Measurements from ENCODE around the gene MBIP.

Gene MBIP

DNA sequence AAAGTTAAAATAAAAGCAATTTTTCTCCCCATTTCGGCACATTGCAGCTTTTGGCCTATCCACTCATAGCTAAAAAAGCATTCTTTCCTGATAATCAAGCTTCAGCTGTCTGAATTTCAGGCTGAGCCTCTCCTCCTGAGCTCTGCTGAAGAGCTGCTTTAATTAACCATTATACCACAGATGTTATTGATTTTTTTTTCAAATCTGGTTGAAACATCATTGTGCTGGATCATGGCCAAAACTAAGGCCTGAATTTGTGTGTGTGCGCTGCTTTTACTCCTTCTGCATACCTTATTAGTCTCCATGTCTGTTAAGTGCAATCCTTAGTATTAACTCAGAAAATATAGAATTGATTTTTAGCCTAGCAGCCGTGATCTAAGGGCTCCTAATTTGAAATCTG lies 52.3 kb downstream of the MBIP start:
- Histone ChIP-seq H3K9me3 (ENCODE audit: insufficient read depth, low read depth, low read length) (no peaks in the 10 kb centered on the region), H2AFZ (ENCODE audit: low read length) (no peak overlapping the region), H3K36me3 (ENCODE audit: insufficient read depth, low read length) (no peaks in the 10 kb centered on the region), H3F3A (ENCODE audit: low read depth) (no peaks in the 10 kb centered on the region), H3K4me3 (ENCODE audit: low read length, poor library complexity, severe bottlenecking) (no peak overlapping the region), H3K9me2 (replicated peaks; ENCODE audit: low read depth, low read length) (no peaks in the 10 kb centered on the region), H3K79me2 (ENCODE audit: insufficient read depth, low read length) (no peaks in the 10 kb centered on the region), H3K27me3 (ENCODE audit: insufficient read depth, low read length, poor library complexity, severe bottlenecking) (no peaks in the 10 kb centered on the region), H3K4me2 (ENCODE audit: low read depth, low read length, poor library complexity, severe bottlenecking) (no peak overlapping the region), H3K9ac (ENCODE audit: low read depth, low read length, poor library complexity, severe bottlenecking) (no peak overlapping the region), H3K4me1 (ENCODE audit: insufficient read depth, low read length, poor library complexity, severe bottlenecking) (no peaks in the 10 kb centered on the region), H4K20me1 (ENCODE audit: insufficient read depth, low read length, poor library complexity, severe bottlenecking) (no peaks in the 10 kb centered on the region)
- TF ChIP-seq EZH2phosphoT487 (IDR thresholded peaks at IDR 0.05; ENCODE audit: borderline replicate concordance), result no peak
- TF ChIP-seq, protein P1, sequence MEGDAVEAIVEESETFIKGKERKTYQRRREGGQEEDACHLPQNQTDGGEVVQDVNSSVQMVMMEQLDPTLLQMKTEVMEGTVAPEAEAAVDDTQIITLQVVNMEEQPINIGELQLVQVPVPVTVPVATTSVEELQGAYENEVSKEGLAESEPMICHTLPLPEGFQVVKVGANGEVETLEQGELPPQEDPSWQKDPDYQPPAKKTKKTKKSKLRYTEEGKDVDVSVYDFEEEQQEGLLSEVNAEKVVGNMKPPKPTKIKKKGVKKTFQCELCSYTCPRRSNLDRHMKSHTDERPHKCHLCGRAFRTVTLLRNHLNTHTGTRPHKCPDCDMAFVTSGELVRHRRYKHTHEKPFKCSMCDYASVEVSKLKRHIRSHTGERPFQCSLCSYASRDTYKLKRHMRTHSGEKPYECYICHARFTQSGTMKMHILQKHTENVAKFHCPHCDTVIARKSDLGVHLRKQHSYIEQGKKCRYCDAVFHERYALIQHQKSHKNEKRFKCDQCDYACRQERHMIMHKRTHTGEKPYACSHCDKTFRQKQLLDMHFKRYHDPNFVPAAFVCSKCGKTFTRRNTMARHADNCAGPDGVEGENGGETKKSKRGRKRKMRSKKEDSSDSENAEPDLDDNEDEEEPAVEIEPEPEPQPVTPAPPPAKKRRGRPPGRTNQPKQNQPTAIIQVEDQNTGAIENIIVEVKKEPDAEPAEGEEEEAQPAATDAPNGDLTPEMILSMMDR (conservative IDR thresholded peaks at IDR 0.05; ENCODE audit: low read length), result no peak

DNA sequence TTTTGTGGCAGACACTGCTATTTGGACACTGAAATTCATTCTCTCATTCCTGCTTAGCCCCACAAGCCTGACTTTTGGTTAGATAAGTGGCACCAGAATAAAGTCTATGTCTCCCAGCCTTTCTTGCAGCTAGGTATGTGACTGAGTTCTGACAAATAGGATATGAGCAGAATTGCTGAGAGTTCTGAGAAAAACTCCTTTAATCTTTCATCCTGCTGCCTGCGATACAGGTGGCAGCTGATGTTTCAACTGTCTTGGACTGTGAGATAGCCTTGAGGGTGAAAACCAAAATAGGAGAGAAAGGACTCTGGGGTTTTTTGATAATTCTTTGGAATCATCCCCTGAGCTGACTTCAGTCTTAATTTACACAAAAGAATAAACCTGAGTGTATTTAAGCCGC lies 55.8 kb downstream of the MBIP start:
- H3K79me2 ChIP-seq (ENCODE audit: insufficient read depth, low read length), result no peaks in the 10 kb centered on the region
- no peaks in the 10 kb centered on the region for H3F3A ChIP-seq (ENCODE audit: low read depth)
- H4K20me1 ChIP-seq (ENCODE audit: insufficient read depth, low read length, poor library complexity, severe bottlenecking), result no peaks in the 10 kb centered on the region
- no peaks in the 10 kb centered on the region for H3K9me3 ChIP-seq (ENCODE audit: insufficient read depth, low read depth, low read length)
- no peak overlapping the region for H3K9ac ChIP-seq (ENCODE audit: low read depth, low read length, poor library complexity, severe bottlenecking)
- no peaks in the 10 kb centered on the region for H3K4me1 ChIP-seq (ENCODE audit: insufficient read depth, low read length, poor library complexity, severe bottlenecking)
- H3K9me2 ChIP-seq (replicated peaks; ENCODE audit: low read depth, low read length), result no peaks in the 10 kb centered on the region
- no peaks in the 10 kb centered on the region for H3K27me3 ChIP-seq (ENCODE audit: insufficient read depth, low read length, poor library complexity, severe bottlenecking)
- no peak overlapping the region for H2AFZ ChIP-seq (ENCODE audit: low read length)
- H3K4me3 ChIP-seq (ENCODE audit: low read length, poor library complexity, severe bottlenecking), result no peak overlapping the region
- H3K36me3 ChIP-seq (ENCODE audit: insufficient read depth, low read length), result no peaks in the 10 kb centered on the region
- no peak for TF ChIP-seq EZH2phosphoT487 (IDR thresholded peaks at IDR 0.05; ENCODE audit: borderline replicate concordance)
- TF ChIP-seq, protein P1 (conservative IDR thresholded peaks at IDR 0.05; ENCODE audit: low read length), result no peak
- no peak overlapping the region for H3K4me2 ChIP-seq (ENCODE audit: low read depth, low read length, poor library complexity, severe bottlenecking)

DNA sequence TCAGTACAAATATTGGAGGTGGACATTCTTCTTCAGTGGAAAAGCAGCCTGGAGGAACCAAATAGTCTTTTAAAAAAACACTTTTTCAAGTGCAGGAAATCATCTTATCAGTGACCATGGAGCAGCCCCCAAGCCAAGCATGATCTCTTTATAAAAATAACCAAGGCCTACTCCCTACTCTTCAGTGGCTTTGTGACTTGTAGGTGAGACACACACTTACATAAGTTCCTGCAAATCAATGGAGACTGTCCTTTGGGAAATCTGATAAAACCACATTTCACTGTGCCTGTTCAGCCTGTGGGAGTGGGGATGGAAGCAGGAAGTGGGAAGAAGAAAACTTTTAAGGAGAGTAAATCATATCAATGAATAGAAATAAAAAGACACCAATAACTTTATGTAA lies 56.3 kb downstream of the MBIP start:
- no peak for TF ChIP-seq EZH2phosphoT487 (IDR thresholded peaks at IDR 0.05; ENCODE audit: borderline replicate concordance)
- no peaks in the 10 kb centered on the region for H3K9me3 ChIP-seq (ENCODE audit: insufficient read depth, low read depth, low read length)
- no peak overlapping the region for H3K9ac ChIP-seq (ENCODE audit: low read depth, low read length, poor library complexity, severe bottlenecking)
- no peaks in the 10 kb centered on the region for H3K79me2 ChIP-seq (ENCODE audit: insufficient read depth, low read length)
- H3K27me3 ChIP-seq (ENCODE audit: insufficient read depth, low read length, poor library complexity, severe bottlenecking), result no peaks in the 10 kb centered on the region
- H3K4me1 ChIP-seq (ENCODE audit: insufficient read depth, low read length, poor library complexity, severe bottlenecking), result no peaks in the 10 kb centered on the region
- H4K20me1 ChIP-seq (ENCODE audit: insufficient read depth, low read length, poor library complexity, severe bottlenecking), result no peaks in the 10 kb centered on the region
- no peaks in the 10 kb centered on the region for H3K36me3 ChIP-seq (ENCODE audit: insufficient read depth, low read length)
- H3K9me2 ChIP-seq (replicated peaks; ENCODE audit: low read depth, low read length), result no peaks in the 10 kb centered on the region
- H3F3A ChIP-seq (ENCODE audit: low read depth), result no peaks in the 10 kb centered on the region
- H3K4me3 ChIP-seq (ENCODE audit: low read length, poor library complexity, severe bottlenecking), result no peak overlapping the region
- no peak overlapping the region for H3K4me2 ChIP-seq (ENCODE audit: low read depth, low read length, poor library complexity, severe bottlenecking)
- H2AFZ ChIP-seq (ENCODE audit: low read length), result no peak overlapping the region

DNA sequence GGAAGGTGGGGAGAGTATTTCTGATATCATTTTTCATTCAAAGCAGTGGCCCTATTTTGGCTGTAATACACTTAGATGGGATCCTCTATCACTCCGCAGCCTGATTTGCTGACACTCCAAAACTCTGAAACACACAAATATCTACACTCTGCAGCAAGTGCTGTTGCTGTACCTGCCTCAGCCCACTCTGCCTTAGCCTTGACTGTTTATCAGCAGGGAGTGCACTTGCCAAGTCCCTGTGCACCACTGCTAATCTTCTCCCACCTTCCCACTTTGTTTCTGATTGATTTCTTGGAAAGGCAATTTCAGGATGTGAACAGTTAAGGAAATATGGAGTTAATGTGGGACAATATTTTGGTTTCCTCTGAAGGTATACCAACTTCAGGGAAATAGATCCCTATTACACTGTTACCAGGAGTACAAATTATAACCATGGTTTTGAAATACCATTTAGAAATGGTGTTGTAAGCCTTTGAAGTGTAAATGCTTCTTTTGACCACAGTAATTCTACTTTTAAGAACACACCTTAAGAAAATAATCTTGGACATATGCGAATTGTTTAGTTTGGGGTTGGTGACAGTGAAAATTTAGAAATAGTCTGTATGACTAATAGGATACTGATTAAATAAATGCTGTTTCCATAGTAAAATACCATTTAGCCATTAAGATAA lies 59.3 kb downstream of the MBIP start:
- no peaks in the 10 kb centered on the region for H3K9me2 ChIP-seq (replicated peaks; ENCODE audit: low read depth, low read length)
- no peaks in the 10 kb centered on the region for H3K9me3 ChIP-seq (ENCODE audit: insufficient read depth, low read depth, low read length)
- H3K4me3 ChIP-seq (ENCODE audit: low read length, poor library complexity, severe bottlenecking), result no peak overlapping the region
- H3K4me2 ChIP-seq (ENCODE audit: low read depth, low read length, poor library complexity, severe bottlenecking), result no peak overlapping the region
- TF ChIP-seq, protein P1 (conservative IDR thresholded peaks at IDR 0.05; ENCODE audit: low read length), result no peak
- no peak for TF ChIP-seq EZH2phosphoT487 (IDR thresholded peaks at IDR 0.05; ENCODE audit: borderline replicate concordance)
- H3K9ac ChIP-seq (ENCODE audit: low read depth, low read length, poor library complexity, severe bottlenecking), result no peak overlapping the region
- no peaks in the 10 kb centered on the region for H4K20me1 ChIP-seq (ENCODE audit: insufficient read depth, low read length, poor library complexity, severe bottlenecking)
- no peak overlapping the region for H2AFZ ChIP-seq (ENCODE audit: low read length)
- H3K36me3 ChIP-seq (ENCODE audit: insufficient read depth, low read length), result no peaks in the 10 kb centered on the region
- no peaks in the 10 kb centered on the region for H3K79me2 ChIP-seq (ENCODE audit: insufficient read depth, low read length)
- no peaks in the 10 kb centered on the region for H3K4me1 ChIP-seq (ENCODE audit: insufficient read depth, low read length, poor library complexity, severe bottlenecking)
- H3F3A ChIP-seq (ENCODE audit: low read depth), result no peaks in the 10 kb centered on the region
- no peaks in the 10 kb centered on the region for H3K27me3 ChIP-seq (ENCODE audit: insufficient read depth, low read length, poor library complexity, severe bottlenecking)

All from Loucy (cell line).